ENCODE results near the gene OR52B2. TPM values are rescaled to one million over a fixed set of nuclear protein-coding genes. Genes with fewer than 3 reads are reported as not detected.

OR52B2 gene
- total and polyA plus RNA-seq, 9 of the 15 experiments (the other 6 are each of a cell fraction or from before 2014, with no cell fraction given): not detected

Other genes with a start within 250 kb of the OR52B2 start
Only the 7 nearest of the 14 such genes appear.
- not detected in 2 replicates for gene OR56A1, start 139.6 kb downstream of the OR52B2 start, total RNA-seq (2014; rRNA removed)
- not detected in 2 replicates for gene OR56A1, start 139.6 kb downstream of the OR52B2 start, total RNA-seq (2014; rRNA removed; fragmentation: Illumina TruSeq; extraction: Trizol)
- not detected in 2 replicates for gene OR56A1, start 139.6 kb downstream of the OR52B2 start, total RNA-seq (2015; rRNA removed; fragmentation: Illumina TruSeq; extraction: Trizol)
- not detected in 2 replicates for gene OR56A1, start 139.6 kb downstream of the OR52B2 start, total RNA-seq (2021)
- gene OR56A1, start 139.6 kb downstream of the OR52B2 start, polyA plus RNA-seq (2011; rRNA removed): not detected in 2 replicates
- not detected in 2 replicates for gene OR56A1, start 139.6 kb downstream of the OR52B2 start, polyA plus RNA-seq (2014; fragmentation: Illumina TruSeq; extraction: Trizol)
- gene OR56A1, start 139.6 kb downstream of the OR52B2 start, polyA plus RNA-seq (2014; fragmentation: Nextera tagmentation; extraction: Ambion mirVana): not detected
- gene OR56A1, start 139.6 kb downstream of the OR52B2 start, polyA plus RNA-seq (2014; rRNA removed): not detected in 2 replicates
- gene OR56B4, start 62.6 kb downstream of the OR52B2 start, total RNA-seq (2014; rRNA removed): not detected in 2 replicates
- gene OR56B4, start 62.6 kb downstream of the OR52B2 start, total RNA-seq (2014; rRNA removed; fragmentation: Illumina TruSeq; extraction: Trizol): not detected in 2 replicates
- gene OR56B4, start 62.6 kb downstream of the OR52B2 start, total RNA-seq (2015; rRNA removed; fragmentation: Illumina TruSeq; extraction: Trizol): not detected in 2 replicates
- gene OR56B4, start 62.6 kb downstream of the OR52B2 start, total RNA-seq (2021): not detected in 2 replicates
- not detected in 2 replicates for gene OR56B4, start 62.6 kb downstream of the OR52B2 start, polyA plus RNA-seq (2011; rRNA removed)
- gene OR56B4, start 62.6 kb downstream of the OR52B2 start, polyA plus RNA-seq (2014; fragmentation: Illumina TruSeq; extraction: Trizol): not detected in 2 replicates
- gene OR56B4, start 62.6 kb downstream of the OR52B2 start, polyA plus RNA-seq (2014; fragmentation: Nextera tagmentation; extraction: Ambion mirVana): under 1 TPM in 1 of 2 experiments, not detected in 1; 0.07 TPM
- not detected in 2 replicates for gene OR56B4, start 62.6 kb downstream of the OR52B2 start, polyA plus RNA-seq (2014; rRNA removed)
- gene OR52W1, start 28.9 kb upstream of the OR52B2 start, total RNA-seq (2014; rRNA removed): not detected in 2 replicates
- not detected in 2 replicates for gene OR52W1, start 28.9 kb upstream of the OR52B2 start, total RNA-seq (2014; rRNA removed; fragmentation: Illumina TruSeq; extraction: Trizol)
- gene OR52W1, start 28.9 kb upstream of the OR52B2 start, total RNA-seq (2015; rRNA removed; fragmentation: Illumina TruSeq; extraction: Trizol): not detected in 2 replicates
- gene OR52W1, start 28.9 kb upstream of the OR52B2 start, total RNA-seq (2021): not detected in 2 replicates
- not detected in 2 replicates for gene OR52W1, start 28.9 kb upstream of the OR52B2 start, polyA plus RNA-seq (2011; rRNA removed)
- not detected in 2 replicates for gene OR52W1, start 28.9 kb upstream of the OR52B2 start, polyA plus RNA-seq (2014; fragmentation: Illumina TruSeq; extraction: Trizol)
- gene OR52W1, start 28.9 kb upstream of the OR52B2 start, polyA plus RNA-seq (2014; fragmentation: Nextera tagmentation; extraction: Ambion mirVana): not detected
- not detected in 2 replicates for gene OR52W1, start 28.9 kb upstream of the OR52B2 start, polyA plus RNA-seq (2014; rRNA removed)
- not detected in 2 replicates for gene C11orf42, start 35.2 kb upstream of the OR52B2 start, total RNA-seq (2014; rRNA removed)
- not detected in 2 replicates for gene C11orf42, start 35.2 kb upstream of the OR52B2 start, total RNA-seq (2014; rRNA removed; fragmentation: Illumina TruSeq; extraction: Trizol)
- gene C11orf42, start 35.2 kb upstream of the OR52B2 start, total RNA-seq (2015; rRNA removed; fragmentation: Illumina TruSeq; extraction: Trizol): not detected in 2 replicates
- gene C11orf42, start 35.2 kb upstream of the OR52B2 start, total RNA-seq (2021): not detected in 2 replicates
- gene C11orf42, start 35.2 kb upstream of the OR52B2 start, polyA plus RNA-seq (2011; rRNA removed): not detected in 2 replicates
- not detected in 2 replicates for gene C11orf42, start 35.2 kb upstream of the OR52B2 start, polyA plus RNA-seq (2014; fragmentation: Illumina TruSeq; extraction: Trizol)
- not detected for gene C11orf42, start 35.2 kb upstream of the OR52B2 start, polyA plus RNA-seq (2014; fragmentation: Nextera tagmentation; extraction: Ambion mirVana)
- gene C11orf42, start 35.2 kb upstream of the OR52B2 start, polyA plus RNA-seq (2014; rRNA removed): not detected in 2 replicates
- 10.4 and 19.6 TPM in 2 replicates for gene FHIP1B, start 64.3 kb upstream of the OR52B2 start, total RNA-seq (2014; rRNA removed)
- 6.6 and 8.4 TPM in 2 replicates for gene FHIP1B, start 64.3 kb upstream of the OR52B2 start, total RNA-seq (2014; rRNA removed; fragmentation: Illumina TruSeq; extraction: Trizol)
- gene FHIP1B, start 64.3 kb upstream of the OR52B2 start, total RNA-seq (2015; rRNA removed; fragmentation: Illumina TruSeq; extraction: Trizol): 11.2 and 15.6 TPM in 2 replicates
- 20.1 and 21.0 TPM in 2 replicates for gene FHIP1B, start 64.3 kb upstream of the OR52B2 start, total RNA-seq (2021)
- gene FHIP1B, start 64.3 kb upstream of the OR52B2 start, polyA plus RNA-seq (2011; rRNA removed): 24.7 and 33.9 TPM in 2 replicates
- 15.6 and 23.3 TPM in 2 replicates for gene FHIP1B, start 64.3 kb upstream of the OR52B2 start, polyA plus RNA-seq (2014; fragmentation: Illumina TruSeq; extraction: Trizol)
- 1 to 10 TPM in 1 of 2 experiments, under 1 TPM in 1; 0.94 to 1.1 TPM for gene FHIP1B, start 64.3 kb upstream of the OR52B2 start, polyA plus RNA-seq (2014; fragmentation: Nextera tagmentation; extraction: Ambion mirVana)
- gene FHIP1B, start 64.3 kb upstream of the OR52B2 start, polyA plus RNA-seq (2014; rRNA removed): 24.3 TPM in 2 replicates
- gene CNGA4, start 68.8 kb upstream of the OR52B2 start, total RNA-seq (2014; rRNA removed): 0.09 and 0.16 TPM in 2 replicates
- gene CNGA4, start 68.8 kb upstream of the OR52B2 start, total RNA-seq (2014; rRNA removed; fragmentation: Illumina TruSeq; extraction: Trizol): not detected in 2 replicates
- gene CNGA4, start 68.8 kb upstream of the OR52B2 start, total RNA-seq (2015; rRNA removed; fragmentation: Illumina TruSeq; extraction: Trizol): not detected in 2 replicates
- gene CNGA4, start 68.8 kb upstream of the OR52B2 start, total RNA-seq (2021): not detected in 2 replicates
- gene CNGA4, start 68.8 kb upstream of the OR52B2 start, polyA plus RNA-seq (2011; rRNA removed): 0.04 and 0.09 TPM in 2 replicates
- 0.06 TPM in 1 of 2 replicates, not detected in the other for gene CNGA4, start 68.8 kb upstream of the OR52B2 start, polyA plus RNA-seq (2014; fragmentation: Illumina TruSeq; extraction: Trizol)
- not detected for gene CNGA4, start 68.8 kb upstream of the OR52B2 start, polyA plus RNA-seq (2014; fragmentation: Nextera tagmentation; extraction: Ambion mirVana)
- gene CNGA4, start 68.8 kb upstream of the OR52B2 start, polyA plus RNA-seq (2014; rRNA removed): 0.05 TPM in 1 of 2 replicates, not detected in the other
- gene CCKBR, start 89.5 kb upstream of the OR52B2 start, total RNA-seq (2014; rRNA removed): not detected in 2 replicates
- not detected in 2 replicates for gene CCKBR, start 89.5 kb upstream of the OR52B2 start, total RNA-seq (2014; rRNA removed; fragmentation: Illumina TruSeq; extraction: Trizol)
- gene CCKBR, start 89.5 kb upstream of the OR52B2 start, total RNA-seq (2015; rRNA removed; fragmentation: Illumina TruSeq; extraction: Trizol): not detected in 2 replicates
- gene CCKBR, start 89.5 kb upstream of the OR52B2 start, total RNA-seq (2021): not detected in 2 replicates
- gene CCKBR, start 89.5 kb upstream of the OR52B2 start, polyA plus RNA-seq (2011; rRNA removed): not detected in 2 replicates
- gene CCKBR, start 89.5 kb upstream of the OR52B2 start, polyA plus RNA-seq (2014; fragmentation: Illumina TruSeq; extraction: Trizol): not detected in 2 replicates
- not detected for gene CCKBR, start 89.5 kb upstream of the OR52B2 start, polyA plus RNA-seq (2014; fragmentation: Nextera tagmentation; extraction: Ambion mirVana)
- not detected in 2 replicates for gene CCKBR, start 89.5 kb upstream of the OR52B2 start, polyA plus RNA-seq (2014; rRNA removed)

Data from K562 (cell line).